ENCODE measurements around the gene NCAN. TPM values are rescaled to one million over a fixed set of nuclear protein-coding genes. Genes with fewer than 3 reads are reported as not detected.
A peak's percentile ranks its signal among the peaks of the same experiment; 100 is the strongest.

NCAN gene
- total and polyA plus RNA-seq, 2 of the 13 experiments (the other 11 are each of a cell fraction or from before 2014, with no cell fraction given), result not detected

DNA sequence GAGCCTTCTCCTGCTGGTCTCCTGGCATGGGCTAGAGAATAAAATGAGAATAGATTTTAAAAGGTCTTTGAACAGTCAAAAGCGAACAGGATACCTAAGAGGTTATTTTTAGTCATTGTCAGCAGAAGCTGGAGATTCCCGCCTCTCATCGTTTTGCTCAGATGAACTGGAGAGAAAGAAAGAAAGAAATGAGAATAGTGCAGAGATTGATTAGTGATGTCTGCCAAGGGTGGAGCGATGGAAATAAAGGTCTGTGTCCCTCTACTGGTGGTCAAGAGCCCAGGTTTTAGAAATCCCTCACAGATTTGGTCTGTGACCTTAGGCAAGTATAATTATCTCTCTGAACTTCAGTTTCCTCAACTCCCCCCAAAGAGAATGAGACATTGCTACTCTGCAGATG, 5.3 kb downstream of the NCAN start (continued):
- TF ChIP-seq, protein P1, sequence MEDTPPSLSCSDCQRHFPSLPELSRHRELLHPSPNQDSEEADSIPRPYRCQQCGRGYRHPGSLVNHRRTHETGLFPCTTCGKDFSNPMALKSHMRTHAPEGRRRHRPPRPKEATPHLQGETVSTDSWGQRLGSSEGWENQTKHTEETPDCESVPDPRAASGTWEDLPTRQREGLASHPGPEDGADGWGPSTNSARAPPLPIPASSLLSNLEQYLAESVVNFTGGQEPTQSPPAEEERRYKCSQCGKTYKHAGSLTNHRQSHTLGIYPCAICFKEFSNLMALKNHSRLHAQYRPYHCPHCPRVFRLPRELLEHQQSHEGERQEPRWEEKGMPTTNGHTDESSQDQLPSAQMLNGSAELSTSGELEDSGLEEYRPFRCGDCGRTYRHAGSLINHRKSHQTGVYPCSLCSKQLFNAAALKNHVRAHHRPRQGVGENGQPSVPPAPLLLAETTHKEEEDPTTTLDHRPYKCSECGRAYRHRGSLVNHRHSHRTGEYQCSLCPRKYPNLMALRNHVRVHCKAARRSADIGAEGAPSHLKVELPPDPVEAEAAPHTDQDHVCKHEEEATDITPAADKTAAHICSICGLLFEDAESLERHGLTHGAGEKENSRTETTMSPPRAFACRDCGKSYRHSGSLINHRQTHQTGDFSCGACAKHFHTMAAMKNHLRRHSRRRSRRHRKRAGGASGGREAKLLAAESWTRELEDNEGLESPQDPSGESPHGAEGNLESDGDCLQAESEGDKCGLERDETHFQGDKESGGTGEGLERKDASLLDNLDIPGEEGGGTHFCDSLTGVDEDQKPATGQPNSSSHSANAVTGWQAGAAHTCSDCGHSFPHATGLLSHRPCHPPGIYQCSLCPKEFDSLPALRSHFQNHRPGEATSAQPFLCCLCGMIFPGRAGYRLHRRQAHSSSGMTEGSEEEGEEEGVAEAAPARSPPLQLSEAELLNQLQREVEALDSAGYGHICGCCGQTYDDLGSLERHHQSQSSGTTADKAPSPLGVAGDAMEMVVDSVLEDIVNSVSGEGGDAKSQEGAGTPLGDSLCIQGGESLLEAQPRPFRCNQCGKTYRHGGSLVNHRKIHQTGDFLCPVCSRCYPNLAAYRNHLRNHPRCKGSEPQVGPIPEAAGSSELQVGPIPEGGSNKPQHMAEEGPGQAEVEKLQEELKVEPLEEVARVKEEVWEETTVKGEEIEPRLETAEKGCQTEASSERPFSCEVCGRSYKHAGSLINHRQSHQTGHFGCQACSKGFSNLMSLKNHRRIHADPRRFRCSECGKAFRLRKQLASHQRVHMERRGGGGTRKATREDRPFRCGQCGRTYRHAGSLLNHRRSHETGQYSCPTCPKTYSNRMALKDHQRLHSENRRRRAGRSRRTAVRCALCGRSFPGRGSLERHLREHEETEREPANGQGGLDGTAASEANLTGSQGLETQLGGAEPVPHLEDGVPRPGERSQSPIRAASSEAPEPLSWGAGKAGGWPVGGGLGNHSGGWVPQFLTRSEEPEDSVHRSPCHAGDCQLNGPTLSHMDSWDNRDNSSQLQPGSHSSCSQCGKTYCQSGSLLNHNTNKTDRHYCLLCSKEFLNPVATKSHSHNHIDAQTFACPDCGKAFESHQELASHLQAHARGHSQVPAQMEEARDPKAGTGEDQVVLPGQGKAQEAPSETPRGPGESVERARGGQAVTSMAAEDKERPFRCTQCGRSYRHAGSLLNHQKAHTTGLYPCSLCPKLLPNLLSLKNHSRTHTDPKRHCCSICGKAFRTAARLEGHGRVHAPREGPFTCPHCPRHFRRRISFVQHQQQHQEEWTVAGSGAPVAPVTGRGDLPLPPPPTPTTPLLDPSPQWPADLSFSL (CRISPR knock-in tag; IDR thresholded peaks at IDR 0.05), result no peak

DNA sequence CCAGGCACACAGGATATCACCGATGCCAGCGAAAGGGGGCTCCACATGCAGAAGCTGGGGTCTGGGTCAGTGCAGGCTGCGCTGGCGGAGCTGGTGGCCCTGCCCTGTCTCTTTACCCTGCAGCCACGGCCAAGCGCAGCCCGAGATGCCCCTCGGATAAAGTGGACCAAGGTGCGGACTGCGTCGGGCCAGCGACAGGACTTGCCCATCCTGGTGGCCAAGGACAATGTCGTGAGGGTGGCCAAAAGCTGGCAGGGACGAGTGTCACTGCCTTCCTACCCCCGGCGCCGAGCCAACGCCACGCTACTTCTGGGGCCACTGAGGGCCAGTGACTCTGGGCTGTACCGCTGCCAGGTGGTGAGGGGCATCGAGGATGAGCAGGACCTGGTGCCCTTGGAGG, 7.2 kb downstream of the NCAN start:
- no peak for TF ChIP-seq MYC (CRISPR knock-in tag; IDR thresholded peaks at IDR 0.05; ENCODE audit: borderline replicate concordance)
- no peak for TF ChIP-seq FLYWCH1 (CRISPR knock-in tag; IDR thresholded peaks at IDR 0.05)
- TF ChIP-seq, protein P2, sequence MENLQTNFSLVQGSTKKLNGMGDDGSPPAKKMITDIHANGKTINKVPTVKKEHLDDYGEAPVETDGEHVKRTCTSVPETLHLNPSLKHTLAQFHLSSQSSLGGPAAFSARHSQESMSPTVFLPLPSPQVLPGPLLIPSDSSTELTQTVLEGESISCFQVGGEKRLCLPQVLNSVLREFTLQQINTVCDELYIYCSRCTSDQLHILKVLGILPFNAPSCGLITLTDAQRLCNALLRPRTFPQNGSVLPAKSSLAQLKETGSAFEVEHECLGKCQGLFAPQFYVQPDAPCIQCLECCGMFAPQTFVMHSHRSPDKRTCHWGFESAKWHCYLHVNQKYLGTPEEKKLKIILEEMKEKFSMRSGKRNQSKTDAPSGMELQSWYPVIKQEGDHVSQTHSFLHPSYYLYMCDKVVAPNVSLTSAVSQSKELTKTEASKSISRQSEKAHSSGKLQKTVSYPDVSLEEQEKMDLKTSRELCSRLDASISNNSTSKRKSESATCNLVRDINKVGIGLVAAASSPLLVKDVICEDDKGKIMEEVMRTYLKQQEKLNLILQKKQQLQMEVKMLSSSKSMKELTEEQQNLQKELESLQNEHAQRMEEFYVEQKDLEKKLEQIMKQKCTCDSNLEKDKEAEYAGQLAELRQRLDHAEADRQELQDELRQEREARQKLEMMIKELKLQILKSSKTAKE (CRISPR knock-in tag; IDR thresholded peaks at IDR 0.05; ENCODE audit: borderline replicate concordance), result no peak
- TF ChIP-seq ZSCAN30 (CRISPR knock-in tag; IDR thresholded peaks at IDR 0.05), result no peak
- no peak for TF ChIP-seq FOSL1 (CRISPR knock-in tag; IDR thresholded peaks at IDR 0.05; ENCODE audit: borderline replicate concordance)
- TF ChIP-seq KDM4B (CRISPR knock-in tag; IDR thresholded peaks at IDR 0.05), result no peak
- TF ChIP-seq PPARG (CRISPR knock-in tag; conservative IDR thresholded peaks at IDR 0.05), result no peak
- DNase-seq (ENCODE audit: low spot score), result no peak
- Histone ChIP-seq H3K36me3 (replicated peaks in 1 of 2; ENCODE audit: control insufficient read depth in 1 of 2, insufficient read depth in 2 of 2, low read length in 2 of 2) (no peaks in the 10 kb centered on the region), H3K9ac (ENCODE audit: insufficient read depth, low read depth, low read length) (no peak overlapping the region), H2AFZ (ENCODE audit: low read length) (no peak overlapping the region), H3K4me1 (ENCODE audit: insufficient read depth, low read length) (no peaks in the 10 kb centered on the region), H4K20me1 (ENCODE audit: insufficient read depth, low read length) (no peaks in the 10 kb centered on the region; the same call in 1 of the 2 replicates), H3K27me3 (ENCODE audit: control insufficient read depth in 1 of 2, insufficient read depth in 2 of 2, low read length in 2 of 2) (peaks cover 0 to 12% of the 10 kb centered on the region in 2 experiments), H3K4me2 (ENCODE audit: low read depth, low read length) (no peak overlapping the region), H3K9me3 (ENCODE audit: low read length) (no peaks in the 10 kb centered on the region), H3K27ac (ENCODE audit: extremely low read length, insufficient read depth, low read length) (no peak overlapping the region), H3K4me3 (replicated peaks in 1 of 3; ENCODE audit: insufficient read depth in 1 of 3, low read depth in 2 of 3, low read length in 3 of 3) (no peak overlapping the region), H3K79me2 (ENCODE audit: insufficient read depth, low read length) (no peaks in the 10 kb centered on the region)
- no peak for FAIRE-seq
- CTCF ChIA-PET (ENCODE audit: low intra/inter-chr PET ratio, low total read pairs), result no interaction called here
- BruUV-seq (replicated peaks), result no TSS peak
- POLR2A ChIA-PET, result no interaction called here
- in situ Hi-C loops (cut with HindIII; ENCODE audit: extremely low pct_ligation_motif_present, low pct_unique_long_range_greater_than_20kb), result no loop called here
- peak; percentile 25; the same call in 2 of the 3 replicates for ATAC-seq
- intact Hi-C loops (cut with micrococcal nuclease; ENCODE audit: unreplicated experiment), result no loop called here
- 13% methylated on average over 8 of the region's 21 CpGs for WGBS (ENCODE audit: low lambda C conversion rate)

Data from HepG2 (cell line).